HG03354 (cell line): Measurements from ENCODE around the gene PDLIM1.
A peak's percentile ranks its signal among the peaks of the same experiment; 100 is the strongest.

Experiments
- ATAC-seq: cut with Tn5 transposase; IDR thresholded peaks from one replicate; pipeline ENCODE4 v1.9.1; 2021; ENCODE audit warnings: mild to moderate bottlenecking; ENCODE audit not compliant: unreplicated experiment, poor library complexity, severe bottlenecking

The PDLIM1 gene

GRCh38 chr10:95290461-95291364, at the start of gene PDLIM1:
TSS of gene PDLIM1 (minus strand) at chr10:95291003. CDS start at chr10:95290915, 88 bp downstream.
- peak; percentile 50 for ATAC-seq

GRCh38 chr10:95339863-95340262, 49.1 kb upstream of the PDLIM1 start:
- no peak for ATAC-seq

- no peak for ATAC-seq
Observed at GRCh38 chr10:95337423-95338160, 46.8 kb upstream of the PDLIM1 start.

GRCh38 chr10:95336702-95337101, 45.9 kb upstream of the PDLIM1 start:
- ATAC-seq, result no peak

- no peak for ATAC-seq
Observed at GRCh38 chr10:95335933-95336699, 45.3 kb upstream of the PDLIM1 start.

GRCh38 chr10:95334805-95335144, 44.0 kb upstream of the PDLIM1 start:
- ATAC-seq, result no peak

GRCh38 chr10:95333997-95334804, 43.4 kb upstream of the PDLIM1 start:
- ATAC-seq, result no peak

- ATAC-seq, result no peak
Observed at GRCh38 chr10:95332666-95333249, 42.0 kb upstream of the PDLIM1 start.

- no peak for ATAC-seq
Observed at GRCh38 chr10:95331596-95332130, 40.9 kb upstream of the PDLIM1 start.

GRCh38 chr10:95330966-95331453, 40.2 kb upstream of the PDLIM1 start:
- ATAC-seq, result no peak

- no peak for ATAC-seq
Observed at GRCh38 chr10:95329296-95329695, 38.5 kb upstream of the PDLIM1 start.

GRCh38 chr10:95328013-95328412, 37.2 kb upstream of the PDLIM1 start:
- no peak for ATAC-seq

- ATAC-seq, result no peak
Observed at GRCh38 chr10:95327367-95327766, 36.6 kb upstream of the PDLIM1 start.

GRCh38 chr10:95326396-95326795, 35.6 kb upstream of the PDLIM1 start:
- no peak for ATAC-seq

GRCh38 chr10:95325863-95326262, 35.1 kb upstream of the PDLIM1 start:
- ATAC-seq, result no peak

- no peak for ATAC-seq
Observed at GRCh38 chr10:95324436-95325268, 33.8 kb upstream of the PDLIM1 start.

- no peak for ATAC-seq
Observed at GRCh38 chr10:95321554-95322301, 30.9 kb upstream of the PDLIM1 start.
